Spleen (tissue), 7 donors: ENCODE results near the gene VPS8.

Source experiments
- POLR2A ChIP-seq, 3 donors: fragments of 450-650 bp; IDR thresholded peaks; one replicate each; pipeline ENCODE4 v1.5.1; 2017; ENCODE audit warnings: antibody characterized with exemption in 3 of 3, mild to moderate bottlenecking in 1 of 3
- POLR2AphosphoS5 ChIP-seq, 3 donors: sonication (generic); formaldehyde crosslinking; IDR thresholded peaks; one replicate each; pipeline ENCODE4 v1.5.1; 2017; ENCODE audit warnings: antibody characterized with exemption in 3 of 3
- TF ChIP-seq, protein P1 (sequence below), 11 experiments: fragments of 200-600 bp in 7 of 11; fragments of 450-650 bp in 4 of 11; sonication (generic) in 4 of 11; IDR thresholded peaks in 8 of 11; conservative IDR thresholded peaks in 3 of 11; 1 replicate in 7 of 11; 2 replicates in 4 of 11; pipeline versions ENCODE4 v1.4.0 to v1.8.0; 2016 to 2021; ENCODE audit warnings: antibody characterized with exemption in 11 of 11, inconsistent platforms in 4 of 11, mild to moderate bottlenecking in 1 of 11
- donor health status: DM: no; HTN: no; CAD: no; lungs with moderate emphysema.
- donor health status: DM: no; HTN: no; CAD: no.
- donor health status: DM: no; HTN: no; CAD: no.

DNA sequence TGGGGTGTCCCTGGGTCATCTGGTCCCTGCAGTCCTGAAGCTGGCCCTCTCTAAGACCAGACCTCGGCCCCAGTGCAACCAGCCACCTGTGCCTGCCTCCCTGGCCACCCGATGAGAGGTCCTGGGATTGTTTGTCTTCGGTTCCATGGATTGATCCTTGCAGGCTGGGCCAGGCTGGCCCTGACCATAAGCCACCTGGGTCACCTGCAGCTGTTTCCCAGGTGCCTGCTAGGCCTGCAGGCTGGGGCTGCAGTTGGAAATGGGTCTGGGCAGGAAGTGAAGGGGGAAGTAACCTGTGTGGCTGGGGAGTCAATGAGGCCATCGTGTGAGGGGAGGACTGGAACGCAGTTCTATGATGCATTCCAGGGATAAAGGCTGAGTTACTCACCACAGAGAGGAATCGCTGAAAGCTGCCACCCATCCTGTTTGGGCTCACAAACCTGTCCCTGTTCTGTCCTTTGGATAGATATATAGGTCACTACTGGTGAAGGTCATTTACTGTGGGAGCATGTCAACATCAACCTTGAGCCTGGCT, 30.9 kb upstream of the VPS8 start:
- TF ChIP-seq, protein P1, sequence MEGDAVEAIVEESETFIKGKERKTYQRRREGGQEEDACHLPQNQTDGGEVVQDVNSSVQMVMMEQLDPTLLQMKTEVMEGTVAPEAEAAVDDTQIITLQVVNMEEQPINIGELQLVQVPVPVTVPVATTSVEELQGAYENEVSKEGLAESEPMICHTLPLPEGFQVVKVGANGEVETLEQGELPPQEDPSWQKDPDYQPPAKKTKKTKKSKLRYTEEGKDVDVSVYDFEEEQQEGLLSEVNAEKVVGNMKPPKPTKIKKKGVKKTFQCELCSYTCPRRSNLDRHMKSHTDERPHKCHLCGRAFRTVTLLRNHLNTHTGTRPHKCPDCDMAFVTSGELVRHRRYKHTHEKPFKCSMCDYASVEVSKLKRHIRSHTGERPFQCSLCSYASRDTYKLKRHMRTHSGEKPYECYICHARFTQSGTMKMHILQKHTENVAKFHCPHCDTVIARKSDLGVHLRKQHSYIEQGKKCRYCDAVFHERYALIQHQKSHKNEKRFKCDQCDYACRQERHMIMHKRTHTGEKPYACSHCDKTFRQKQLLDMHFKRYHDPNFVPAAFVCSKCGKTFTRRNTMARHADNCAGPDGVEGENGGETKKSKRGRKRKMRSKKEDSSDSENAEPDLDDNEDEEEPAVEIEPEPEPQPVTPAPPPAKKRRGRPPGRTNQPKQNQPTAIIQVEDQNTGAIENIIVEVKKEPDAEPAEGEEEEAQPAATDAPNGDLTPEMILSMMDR (IDR thresholded peaks at IDR 0.05 in 8 of 11, conservative IDR thresholded peaks at IDR 0.05 in 3 of 11), result no peak
- no peak for TF ChIP-seq POLR2AphosphoS5 (IDR thresholded peaks at IDR 0.05)
- no peak for TF ChIP-seq POLR2A (IDR thresholded peaks at IDR 0.05)
